GM23338 (cell line): ENCODE data around the gene NECTIN1. TPM values are rescaled to one million over a fixed set of nuclear protein-coding genes. Genes with fewer than 3 reads are reported as not detected.

Experiments used
- ATAC-seq: fragments of 200-7000 bp; cut with Tn5 transposase; 3 replicates; pipeline ENCODE4 v1.9.1; 2020
- DNase-seq: peaks from one replicate; pipeline ENCODE4 v3.0.0-alpha.2; 2015; ENCODE audit warnings: low spot score
- H2AFZ ChIP-seq: fragments of 200-600 bp; sonication (generic); 2 replicates; pipeline ENCODE4 v1.8.0; 2016; ENCODE audit warnings: antibody characterized with exemption, mild to moderate bottlenecking, moderate library complexity
- H3F3A ChIP-seq: fragments of 200-600 bp; sonication (generic); replicated peaks from 2 replicates; pipeline ENCODE4 v1.8.0; 2017; ENCODE audit warnings: antibody characterized with exemption, mixed run types, low read depth
- H3K27ac ChIP-seq: fragments of 200-600 bp; sonication (generic); 2 replicates; pipeline ENCODE4 v1.6.1; 2016; ENCODE audit warnings: low read depth
- H3K27me3 ChIP-seq: fragments of 200-600 bp; sonication (generic); 2 replicates; pipeline ENCODE4 v1.8.0; 2016; ENCODE audit warnings: mild to moderate bottlenecking, mixed run types, moderate library complexity; ENCODE audit not compliant: insufficient read depth
- H3K36me3 ChIP-seq: fragments of 200-600 bp; sonication (generic); 2 replicates; pipeline ENCODE4 v1.8.0; 2016; ENCODE audit warnings: mild to moderate bottlenecking; ENCODE audit not compliant: insufficient read depth
- H3K4me1 ChIP-seq: fragments of 200-600 bp; sonication (generic); 2 replicates; pipeline ENCODE4 v1.8.0; 2016; ENCODE audit warnings: mild to moderate bottlenecking, moderate library complexity; ENCODE audit not compliant: insufficient read depth
- H3K4me2 ChIP-seq: fragments of 200-600 bp; sonication (generic); 2 replicates; pipeline ENCODE4 v1.7.1; 2017; ENCODE audit warnings: mixed run types
- H3K4me3 ChIP-seq: fragments of 200-600 bp; sonication (generic); 2 replicates; pipeline ENCODE4 v1.6.1; 2016; ENCODE audit warnings: mixed run types
- H3K79me2 ChIP-seq: fragments of 200-600 bp; sonication (generic); replicated peaks from 2 replicates; pipeline ENCODE4 v1.8.0; 2017; ENCODE audit warnings: mild to moderate bottlenecking; ENCODE audit not compliant: insufficient read depth
- H3K9me2 ChIP-seq: fragments of 200-600 bp; sonication (generic); 2 replicates; pipeline ENCODE4 v1.8.0; 2017; ENCODE audit not compliant: insufficient read depth
- H4K20me1 ChIP-seq: fragments of 200-600 bp; sonication (generic); replicated peaks from 2 replicates; pipeline ENCODE4 v1.8.0; 2017; ENCODE audit warnings: mild to moderate bottlenecking; ENCODE audit not compliant: insufficient read depth
- H3K27ac Mint-ChIP-seq: 2 replicates; pipeline ENCODE4 v1.8.0; 2020; ENCODE audit warnings: inconsistent platforms, mild to moderate bottlenecking, moderate library complexity, mixed read lengths
- H3K27me3 Mint-ChIP-seq: 3 replicates; pipeline ENCODE4 v1.8.0; 2022; ENCODE audit warnings: low read depth, mild to moderate bottlenecking, moderate library complexity, mixed read lengths, inconsistent platforms; ENCODE audit not compliant: insufficient read depth, poor library complexity
- H3K36me3 Mint-ChIP-seq: 3 replicates; pipeline ENCODE4 v1.8.0; 2021; ENCODE audit warnings: low read depth, mild to moderate bottlenecking, inconsistent platforms, moderate library complexity, mixed read lengths
- H3K4me1 Mint-ChIP-seq: 3 replicates; pipeline ENCODE4 v1.8.0; 2020; ENCODE audit warnings: mild to moderate bottlenecking, inconsistent platforms, mixed read lengths
- H3K4me3 Mint-ChIP-seq: 3 replicates; pipeline ENCODE4 v1.8.0; 2021; ENCODE audit warnings: moderate library complexity, mild to moderate bottlenecking, inconsistent platforms, mixed read lengths
- H3K9me3 Mint-ChIP-seq: 3 replicates; pipeline ENCODE4 v1.8.0; 2020; ENCODE audit warnings: moderate library complexity, mild to moderate bottlenecking, inconsistent platforms, mixed read lengths
- STAT1 ChIP-seq: IDR thresholded peaks from one replicate; pipeline ENCODE4 v1.6.1; 2016; ENCODE audit warnings: antibody characterized with exemption; ENCODE audit not compliant: unreplicated experiment
- ZNF114 ChIP-seq: fragments of 250-450 bp; sonication (Bioruptor Pico); IDR thresholded peaks from 2 replicates; pipeline ENCODE4 v1.5.0; 2020; ENCODE audit warnings: mild to moderate bottlenecking, moderate library complexity
- ZNF462 ChIP-seq: fragments of 250-450 bp; sonication (Bioruptor Pico); IDR thresholded peaks from 2 replicates; pipeline ENCODE4 v1.5.0; 2020; ENCODE audit warnings: mild to moderate bottlenecking, moderate library complexity
- polyA plus RNA-seq: library from polyadenylated mRNA; unstranded; fragments of >200 nt; fragmentation: Nextera tagmentation; extraction: Ambion mirVana; gene quantifications from 2 replicates; pipeline ENCODE4 v1.2.1, GENCODE V29; 2016
- total RNA-seq: library from RNA; depleted of rRNA; stranded (reverse); fragments of >200 nt; shearing (Covaris generic); gene quantifications from 2 replicates; pipeline ENCODE4 v1.2.3, GENCODE V29; 2014

Gene NECTIN1
- total and polyA plus RNA-seq, 2 experiments from 2014 or later, result 18.7 to 56.3 TPM

GRCh38 chr11:119713359-119714040, 15.5 kb downstream of the NECTIN1 start:
- no peak overlapping the region for H3K4me3 Mint-ChIP-seq
- no peak overlapping the region for H3K27ac Mint-ChIP-seq
- H3K79me2 ChIP-seq, result peaks cover 96% of the 10 kb centered on the region

More at GRCh38 chr11:119713359-119714040, 15.5 kb downstream of the NECTIN1 start:
- ATAC-seq, result no peak
- no peaks in the 10 kb centered on the region for H3K27me3 ChIP-seq
- DNase-seq, result no peak
- no peak overlapping the region for H3K4me3 ChIP-seq
- peaks cover 20% of the 10 kb centered on the region for H3K27me3 Mint-ChIP-seq
- H3K27ac ChIP-seq, result no peak overlapping the region
- H3K4me1 Mint-ChIP-seq, result peaks cover 88% of the 10 kb centered on the region
- no peaks in the 10 kb centered on the region for H3F3A ChIP-seq
- H3K4me2 ChIP-seq, result no peak overlapping the region
- no peak overlapping the region for H2AFZ ChIP-seq
- peaks cover 91% of the 10 kb centered on the region for H4K20me1 ChIP-seq
- H3K9me2 ChIP-seq, result no peaks in the 10 kb centered on the region
- peaks cover 6% of the 10 kb centered on the region; the same call in 2 of the 3 replicates for H3K36me3 Mint-ChIP-seq
- TF ChIP-seq STAT1 (no peak), ZNF114 (CRISPR knock-in tag) (no peak), ZNF462 (CRISPR knock-in tag) (no peak)
- no peaks in the 10 kb centered on the region for H3K9me3 Mint-ChIP-seq
- peaks cover 35% of the 10 kb centered on the region for H3K4me1 ChIP-seq
- no peaks in the 10 kb centered on the region for H3K36me3 ChIP-seq
